ENCODE data around the gene AKR1C8.

Gene AKR1C8

DNA sequence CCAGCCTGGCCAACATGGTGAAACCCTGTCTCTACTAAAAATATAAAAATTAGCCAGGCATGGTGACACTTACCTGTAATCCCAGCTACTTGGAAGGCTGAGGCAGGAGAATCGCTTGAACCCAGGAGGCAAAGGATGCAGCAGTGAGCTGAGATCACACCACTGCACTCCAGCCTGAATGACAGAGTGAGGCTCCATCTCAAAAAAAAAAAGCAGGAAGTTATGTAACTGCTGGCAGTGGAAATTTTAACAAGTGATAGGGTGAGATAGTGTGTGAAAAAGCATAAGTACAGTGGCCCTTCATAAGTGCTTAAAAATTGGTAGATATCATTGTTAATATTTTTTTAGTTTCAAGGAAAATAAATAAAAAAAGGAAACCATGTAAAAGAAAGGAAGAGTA is 78.4 kb downstream of the AKR1C8 start:
- H3K27me3 ChIP-seq (replicated peaks; ENCODE audit: insufficient read depth, low read length) = no peaks in the 10 kb centered on the region
- no peaks in the 10 kb centered on the region for H3F3A ChIP-seq (ENCODE audit: insufficient read depth, low read length)
- H3K9me2 ChIP-seq (replicated peaks; ENCODE audit: insufficient read depth, low read length) = no peaks in the 10 kb centered on the region
- no peaks in the 10 kb centered on the region for H3K4me1 ChIP-seq (ENCODE audit: low read length)
- H3K79me2 ChIP-seq (ENCODE audit: low read length) = no peaks in the 10 kb centered on the region
- no peak overlapping the region for H3K4me2 ChIP-seq (ENCODE audit: low read depth, low read length)
- no peak for DNase-seq
- no peak overlapping the region for H2AFZ ChIP-seq (ENCODE audit: low read length)
- H3K36me3 ChIP-seq (replicated peaks; ENCODE audit: insufficient read depth, low read length) = no peaks in the 10 kb centered on the region
- no peaks in the 10 kb centered on the region for H4K20me1 ChIP-seq (ENCODE audit: insufficient read depth, low read length)
- TF ChIP-seq EZH2 (optimal IDR thresholded peaks at IDR 0.05; ENCODE audit: low read depth, low read length) (no peak), EZH2phosphoT487 (IDR thresholded peaks at IDR 0.05; ENCODE audit: low read length) (no peak)
- TF ChIP-seq, protein P1, sequence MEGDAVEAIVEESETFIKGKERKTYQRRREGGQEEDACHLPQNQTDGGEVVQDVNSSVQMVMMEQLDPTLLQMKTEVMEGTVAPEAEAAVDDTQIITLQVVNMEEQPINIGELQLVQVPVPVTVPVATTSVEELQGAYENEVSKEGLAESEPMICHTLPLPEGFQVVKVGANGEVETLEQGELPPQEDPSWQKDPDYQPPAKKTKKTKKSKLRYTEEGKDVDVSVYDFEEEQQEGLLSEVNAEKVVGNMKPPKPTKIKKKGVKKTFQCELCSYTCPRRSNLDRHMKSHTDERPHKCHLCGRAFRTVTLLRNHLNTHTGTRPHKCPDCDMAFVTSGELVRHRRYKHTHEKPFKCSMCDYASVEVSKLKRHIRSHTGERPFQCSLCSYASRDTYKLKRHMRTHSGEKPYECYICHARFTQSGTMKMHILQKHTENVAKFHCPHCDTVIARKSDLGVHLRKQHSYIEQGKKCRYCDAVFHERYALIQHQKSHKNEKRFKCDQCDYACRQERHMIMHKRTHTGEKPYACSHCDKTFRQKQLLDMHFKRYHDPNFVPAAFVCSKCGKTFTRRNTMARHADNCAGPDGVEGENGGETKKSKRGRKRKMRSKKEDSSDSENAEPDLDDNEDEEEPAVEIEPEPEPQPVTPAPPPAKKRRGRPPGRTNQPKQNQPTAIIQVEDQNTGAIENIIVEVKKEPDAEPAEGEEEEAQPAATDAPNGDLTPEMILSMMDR (IDR thresholded peaks at IDR 0.05; ENCODE audit: low read length) = no peak
- no peak overlapping the region for H3K9ac ChIP-seq (ENCODE audit: low read length)
- no peaks in the 10 kb centered on the region for H3K9me3 ChIP-seq (replicated peaks; ENCODE audit: insufficient read depth, low read length)
- no peak overlapping the region for H3K4me3 ChIP-seq (ENCODE audit: low read length)
- no peak overlapping the region for H3K27ac ChIP-seq (ENCODE audit: low read length)

DNA sequence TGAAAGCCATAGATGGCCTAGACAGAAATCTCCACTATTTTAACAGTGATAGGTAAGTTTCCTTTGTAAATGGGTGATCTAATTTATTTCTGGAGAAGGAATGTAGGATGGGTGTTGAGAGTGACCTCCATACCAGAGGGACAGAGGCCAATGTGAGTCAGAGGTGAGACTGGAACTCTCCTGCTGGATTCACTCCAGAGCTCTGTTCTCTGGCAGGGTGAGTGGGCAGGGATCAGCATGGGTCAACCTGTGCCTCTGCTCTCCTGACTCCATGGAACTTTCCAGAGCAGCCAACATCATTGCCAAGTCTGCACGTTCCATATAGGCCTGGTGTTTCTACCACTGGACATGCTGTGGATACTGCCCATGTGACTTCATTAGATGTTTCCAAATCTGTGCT is 79.3 kb downstream of the AKR1C8 start:
- TF ChIP-seq EZH2phosphoT487 (IDR thresholded peaks at IDR 0.05; ENCODE audit: low read length) = no peak

More for the DNA sequence above, 79.3 kb downstream of the AKR1C8 start:
- H3F3A ChIP-seq (ENCODE audit: insufficient read depth, low read length) = no peaks in the 10 kb centered on the region
- DNase-seq = no peak
- no peak overlapping the region for H2AFZ ChIP-seq (ENCODE audit: low read length)
- no peaks in the 10 kb centered on the region for H4K20me1 ChIP-seq (ENCODE audit: insufficient read depth, low read length)
- no peak overlapping the region for H3K4me3 ChIP-seq (ENCODE audit: low read length)
- H3K4me2 ChIP-seq (ENCODE audit: low read depth, low read length) = no peak overlapping the region
- H3K9me3 ChIP-seq (replicated peaks; ENCODE audit: insufficient read depth, low read length) = no peaks in the 10 kb centered on the region
- no peaks in the 10 kb centered on the region for H3K9me2 ChIP-seq (replicated peaks; ENCODE audit: insufficient read depth, low read length)
- no peaks in the 10 kb centered on the region for H3K4me1 ChIP-seq (ENCODE audit: low read length)
- no peak overlapping the region for H3K9ac ChIP-seq (ENCODE audit: low read length)
- H3K27me3 ChIP-seq (replicated peaks; ENCODE audit: insufficient read depth, low read length) = no peaks in the 10 kb centered on the region
- no peaks in the 10 kb centered on the region for H3K79me2 ChIP-seq (ENCODE audit: low read length)
- H3K27ac ChIP-seq (ENCODE audit: low read length) = no peak overlapping the region
- no peaks in the 10 kb centered on the region for H3K36me3 ChIP-seq (replicated peaks; ENCODE audit: insufficient read depth, low read length)

All from MM.1S (cell line).